ENCODE data around the gene ARHGAP22.
A peak's percentile ranks its signal among the peaks of the same experiment; 100 is the strongest.

The ARHGAP22 gene

DNA sequence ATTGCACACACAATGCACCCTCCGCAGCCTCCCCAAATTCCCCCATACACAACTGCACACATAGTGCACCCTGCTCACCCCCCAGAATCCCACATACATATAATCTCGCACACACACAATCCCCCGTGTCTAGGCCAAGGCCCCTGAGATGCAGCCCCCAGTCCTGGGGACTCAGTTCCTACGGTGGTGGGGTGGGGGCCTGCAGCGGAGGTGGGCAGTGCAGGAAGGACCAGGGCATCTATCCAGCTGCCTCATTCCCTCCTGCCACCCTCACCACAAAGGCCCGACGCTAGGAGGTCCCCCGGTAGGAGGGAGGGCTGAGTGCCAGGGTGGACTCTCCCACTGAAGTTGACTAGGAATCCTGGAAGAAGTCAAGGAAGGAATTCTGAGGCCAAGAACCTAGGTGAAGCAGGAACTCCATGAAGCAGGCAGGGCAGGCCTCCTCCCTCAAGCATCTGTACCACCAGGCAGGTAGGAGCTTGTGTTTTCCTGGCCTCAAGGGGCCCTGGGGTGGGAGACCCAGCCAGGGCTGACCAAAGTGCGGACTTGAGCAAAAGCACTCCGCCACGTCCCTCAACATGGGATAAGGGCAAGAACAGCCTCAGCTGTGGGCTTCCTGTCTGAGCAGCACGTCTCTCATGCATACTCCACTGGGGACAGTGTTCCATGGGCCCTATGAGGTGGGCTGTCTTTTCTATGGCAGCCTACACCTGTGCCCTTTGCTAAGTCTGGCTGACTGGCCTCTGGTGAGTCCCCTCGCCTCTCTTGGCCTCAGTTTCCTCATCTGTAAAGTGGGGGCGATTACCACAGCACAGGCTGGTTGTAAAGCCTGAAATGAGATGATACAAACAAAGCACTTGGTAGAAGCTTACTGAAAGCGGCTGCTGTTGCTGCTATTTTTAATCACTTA lies 152.6 kb downstream of the ARHGAP22 start:
- DNase-seq (ENCODE audit: low spot score), result no peak
- TF ChIP-seq, protein P1, sequence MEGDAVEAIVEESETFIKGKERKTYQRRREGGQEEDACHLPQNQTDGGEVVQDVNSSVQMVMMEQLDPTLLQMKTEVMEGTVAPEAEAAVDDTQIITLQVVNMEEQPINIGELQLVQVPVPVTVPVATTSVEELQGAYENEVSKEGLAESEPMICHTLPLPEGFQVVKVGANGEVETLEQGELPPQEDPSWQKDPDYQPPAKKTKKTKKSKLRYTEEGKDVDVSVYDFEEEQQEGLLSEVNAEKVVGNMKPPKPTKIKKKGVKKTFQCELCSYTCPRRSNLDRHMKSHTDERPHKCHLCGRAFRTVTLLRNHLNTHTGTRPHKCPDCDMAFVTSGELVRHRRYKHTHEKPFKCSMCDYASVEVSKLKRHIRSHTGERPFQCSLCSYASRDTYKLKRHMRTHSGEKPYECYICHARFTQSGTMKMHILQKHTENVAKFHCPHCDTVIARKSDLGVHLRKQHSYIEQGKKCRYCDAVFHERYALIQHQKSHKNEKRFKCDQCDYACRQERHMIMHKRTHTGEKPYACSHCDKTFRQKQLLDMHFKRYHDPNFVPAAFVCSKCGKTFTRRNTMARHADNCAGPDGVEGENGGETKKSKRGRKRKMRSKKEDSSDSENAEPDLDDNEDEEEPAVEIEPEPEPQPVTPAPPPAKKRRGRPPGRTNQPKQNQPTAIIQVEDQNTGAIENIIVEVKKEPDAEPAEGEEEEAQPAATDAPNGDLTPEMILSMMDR (IDR thresholded peaks at IDR 0.05; ENCODE audit: borderline replicate concordance, control extremely low read depth, extremely low read depth, insufficient read depth, missing control alignments), result no peak
- in situ Hi-C loops (cut with MboI; ENCODE audit: low sequenced_read_pairs, unreplicated experiment), result no loop called here

DNA sequence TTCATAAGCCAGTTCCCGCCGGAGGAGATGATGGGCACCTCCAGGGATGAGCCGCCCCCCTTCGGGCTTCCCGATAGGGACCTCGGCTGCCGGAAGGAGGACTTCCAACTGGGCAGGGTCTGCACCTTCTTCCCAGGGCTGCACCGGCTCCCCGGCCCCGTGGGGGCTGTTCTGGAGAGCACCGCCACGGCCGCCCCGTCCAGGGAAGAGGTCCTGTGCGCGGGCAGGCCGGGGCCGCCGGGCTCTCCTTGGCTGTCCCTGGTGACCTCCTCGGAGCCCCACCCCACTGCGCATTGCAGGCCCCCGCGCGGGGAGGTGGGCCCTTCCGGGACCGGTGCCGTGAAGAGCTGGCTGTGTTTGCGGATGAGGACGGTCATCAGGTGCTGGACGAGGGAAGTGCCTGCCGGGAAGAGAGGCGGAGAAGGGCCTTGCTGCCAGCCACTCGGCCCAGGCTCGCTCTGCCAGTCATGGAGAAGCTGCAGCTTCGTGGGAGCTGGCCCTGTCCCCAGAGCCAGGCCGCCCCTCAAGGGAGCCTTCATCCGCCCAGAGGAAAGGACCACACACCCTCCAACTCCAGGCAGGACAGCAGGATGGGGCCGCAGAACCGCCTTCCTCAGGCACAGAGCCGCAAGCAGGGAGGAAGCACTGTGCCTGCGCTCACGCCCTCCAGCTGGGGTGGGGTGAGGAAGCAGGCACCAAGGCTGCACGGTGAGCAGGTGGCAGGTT lies 154.0 kb downstream of the ARHGAP22 start:
- peak; percentile 26 for DNase-seq (ENCODE audit: low spot score)
- in situ Hi-C loops (cut with MboI; ENCODE audit: low sequenced_read_pairs, unreplicated experiment), result no loop called here
- TF ChIP-seq, protein P1 (IDR thresholded peaks at IDR 0.05; ENCODE audit: borderline replicate concordance, control extremely low read depth, extremely low read depth, insufficient read depth, missing control alignments), result no peak

DNA sequence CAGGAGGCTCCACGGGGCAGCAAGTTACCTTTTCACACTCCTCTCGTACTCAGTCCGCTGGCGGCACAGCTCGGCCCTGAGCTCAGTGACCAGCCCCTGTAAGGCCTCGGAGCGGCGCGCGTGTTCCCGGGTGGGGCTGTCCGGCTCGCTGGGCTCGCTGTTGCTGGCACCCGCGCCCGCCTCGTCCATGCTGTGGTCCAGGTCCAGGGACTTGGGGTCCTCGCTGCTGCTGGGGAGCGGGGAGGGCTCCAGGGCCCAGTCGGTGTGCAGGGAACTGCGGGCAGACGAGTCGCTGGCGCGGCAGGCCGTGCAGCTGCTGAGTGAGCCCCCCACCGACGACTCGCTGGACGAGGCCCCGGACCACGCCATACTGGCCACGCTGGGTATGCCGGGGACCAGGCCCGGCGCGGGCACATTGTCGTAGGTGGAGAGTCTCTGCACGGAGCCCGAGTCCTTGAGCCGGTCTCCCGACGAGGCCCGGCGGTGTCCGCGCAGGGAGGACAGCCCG lies 154.6 kb downstream of the ARHGAP22 start:
- TF ChIP-seq, protein P1 (IDR thresholded peaks at IDR 0.05; ENCODE audit: borderline replicate concordance, control extremely low read depth, extremely low read depth, insufficient read depth, missing control alignments), result no peak
- peak; percentile 21 for DNase-seq (ENCODE audit: low spot score)
- in situ Hi-C loops (cut with MboI; ENCODE audit: low sequenced_read_pairs, unreplicated experiment), result no loop called here

DNA sequence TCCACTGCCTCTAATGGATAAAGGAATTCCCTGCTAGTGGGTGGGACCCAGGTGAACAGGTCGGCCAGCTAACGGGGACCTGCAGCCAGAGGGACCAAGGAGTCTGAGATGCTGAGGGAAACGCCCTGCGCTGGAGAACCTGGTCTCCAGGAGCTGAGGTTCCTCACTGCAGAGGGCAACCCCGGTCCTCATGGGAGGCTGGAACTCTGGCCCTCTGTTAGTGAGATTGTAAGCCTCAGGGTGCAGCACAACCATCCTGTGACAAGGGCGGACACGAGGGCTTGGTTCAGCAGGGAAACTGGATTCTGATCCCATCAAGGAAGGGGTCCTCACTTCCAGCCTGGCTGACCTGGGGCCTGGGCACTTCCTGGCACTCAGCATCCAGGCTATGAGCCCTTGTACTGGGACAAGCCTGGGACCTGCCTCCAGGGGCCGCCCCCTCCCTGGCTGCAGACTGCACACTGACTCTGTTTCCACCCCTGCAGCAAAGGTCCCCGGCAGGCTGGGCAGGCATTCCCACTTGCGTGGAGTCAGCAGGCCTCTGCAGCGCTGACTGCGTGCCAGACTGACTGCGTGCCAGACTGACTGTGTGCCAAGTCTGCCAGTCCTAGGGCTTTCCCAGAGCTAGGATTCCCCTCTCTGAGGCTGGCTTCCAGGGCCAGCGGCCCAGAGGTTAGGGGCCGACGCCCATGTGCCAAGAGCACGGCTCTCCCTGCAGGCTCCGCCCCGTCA lies 155.2 kb downstream of the ARHGAP22 start:
- DNase-seq (ENCODE audit: low spot score), result no peak
- in situ Hi-C loops (cut with MboI; ENCODE audit: low sequenced_read_pairs, unreplicated experiment), result no loop called here
- TF ChIP-seq, protein P1 (IDR thresholded peaks at IDR 0.05; ENCODE audit: borderline replicate concordance, control extremely low read depth, extremely low read depth, insufficient read depth, missing control alignments), result no peak

DNA sequence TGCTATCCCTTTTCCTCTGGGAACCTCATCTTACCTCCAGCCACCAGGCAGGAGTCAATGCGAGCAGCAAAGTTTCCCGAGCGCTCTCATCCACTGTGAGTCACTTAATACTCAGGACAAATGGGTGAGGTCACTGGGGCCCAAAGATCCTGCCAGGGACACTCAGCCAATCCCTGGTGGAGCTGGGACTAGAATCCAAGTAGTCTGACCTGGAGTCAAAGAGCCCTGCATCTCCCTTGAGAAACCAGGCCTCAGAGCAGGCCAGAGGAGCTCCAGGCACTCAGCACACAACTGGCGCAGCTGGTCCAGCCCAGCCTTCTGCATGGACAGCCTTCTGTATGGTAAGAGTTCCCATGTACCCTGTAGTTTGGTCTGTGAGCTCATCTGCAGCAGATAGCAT lies 156.1 kb downstream of the ARHGAP22 start:
- TF ChIP-seq, protein P1 (IDR thresholded peaks at IDR 0.05; ENCODE audit: borderline replicate concordance, control extremely low read depth, extremely low read depth, insufficient read depth, missing control alignments), result no peak
- peak; percentile 29 for DNase-seq (ENCODE audit: low spot score)
- in situ Hi-C loops (cut with MboI; ENCODE audit: low sequenced_read_pairs, unreplicated experiment), result no loop called here
